RPMI7951 (cell line): Measurements from ENCODE around the gene FHIT. TPM values are rescaled to one million over a fixed set of nuclear protein-coding genes. Genes with fewer than 3 reads are reported as not detected.

ENCODE experiments used
- DNase-seq: peaks from one replicate; pipeline ENCODE4 v3.0.0-alpha.2; 2012; ENCODE audit warnings: low read depth
- total RNA-seq: library from RNA; depleted of rRNA; stranded (reverse); fragments of >200 nt; shearing (Covaris generic); gene quantifications from 2 replicates; pipeline ENCODE4 v1.2.3, GENCODE V29; 2014

FHIT gene
- total RNA-seq, 1 experiment from 2014 or later, result 2.4 TPM

GRCh38 chr3:60107275-60107674 lies 1144.0 kb downstream of the FHIT start:
- DNase-seq, result no peak

- no peak for DNase-seq
Measured at GRCh38 chr3:60102154-60102553, 1149.1 kb downstream of the FHIT start.

GRCh38 chr3:60101621-60102020 lies 1149.6 kb downstream of the FHIT start:
- DNase-seq, result no peak

GRCh38 chr3:60096403-60096802 lies 1154.8 kb downstream of the FHIT start:
- no peak for DNase-seq

- DNase-seq, result no peak
Measured at GRCh38 chr3:60095930-60096329, 1155.3 kb downstream of the FHIT start.

- DNase-seq, result no peak
Measured at GRCh38 chr3:60095516-60095915, 1155.7 kb downstream of the FHIT start.

GRCh38 chr3:60094392-60094947 lies 1156.8 kb downstream of the FHIT start:
- no peak for DNase-seq

- DNase-seq, result no peak
Measured at GRCh38 chr3:60090548-60090947, 1160.7 kb downstream of the FHIT start.

- peak; percentile 87 for DNase-seq
Measured at GRCh38 chr3:60086811-60087210, 1164.4 kb downstream of the FHIT start.

GRCh38 chr3:60085649-60086048 lies 1165.6 kb downstream of the FHIT start:
- DNase-seq, result no peak

GRCh38 chr3:60081381-60082095 lies 1169.7 kb downstream of the FHIT start:
- no peak for DNase-seq

- no peak for DNase-seq
Measured at GRCh38 chr3:60080648-60081047, 1170.6 kb downstream of the FHIT start.

GRCh38 chr3:60079076-60079475 lies 1172.2 kb downstream of the FHIT start:
- no peak for DNase-seq

GRCh38 chr3:60076331-60076730 lies 1174.9 kb downstream of the FHIT start:
- DNase-seq, result no peak

- no peak for DNase-seq
Measured at GRCh38 chr3:60073942-60074341, 1177.3 kb downstream of the FHIT start.

- DNase-seq, result no peak
Measured at GRCh38 chr3:60073228-60073627, 1178.0 kb downstream of the FHIT start.

- no peak for DNase-seq
Measured at GRCh38 chr3:60070366-60070765, 1180.9 kb downstream of the FHIT start.

GRCh38 chr3:60065227-60065868 lies 1185.9 kb downstream of the FHIT start:
- DNase-seq, result peak; percentile 12

- DNase-seq, result peak; percentile 65
Measured at GRCh38 chr3:60064210-60065178, 1186.8 kb downstream of the FHIT start.

GRCh38 chr3:60056404-60056803 lies 1194.8 kb downstream of the FHIT start:
- DNase-seq, result no peak

GRCh38 chr3:60055765-60056164 lies 1195.5 kb downstream of the FHIT start:
- DNase-seq, result peak; percentile 38
